Activated CD4-positive, alpha-beta memory T cell treated with anti-CD3 and anti-CD28 coated beads, Interleukin-2, amount 10 ng/mL, durations not matched to agents 7 days and 5 days (primary cell): Measurements from ENCODE around the gene VEZT. TPM values are rescaled to one million over a fixed set of nuclear protein-coding genes. Genes with fewer than 3 reads are reported as not detected.
"Not testable (repeated sequence)": the region's sequence is repeated elsewhere in the genome, so short reads cannot be mapped to it uniquely, and the experiment has no call there.

ENCODE experiments used
- CTCF ChIA-PET: fragments of 350-600 bp; sonication (Branson Sonifier 250); formaldehyde crosslinking; loops from one replicate; lab custom pipeline; 2021; ENCODE audit warnings: antibody characterized with exemption, inconsistent platforms; lab: Charles Lee
- POLR2A ChIA-PET: fragments of 350-600 bp; sonication (Branson Sonifier 250); formaldehyde crosslinking; loops from one replicate; lab custom pipeline; 2021; ENCODE audit warnings: antibody characterized with exemption; lab: Charles Lee
- DNase-seq: peaks from one replicate; pipeline ENCODE4 v3.0.0-alpha.2; 2020
- H3K27ac Mint-ChIP-seq: one replicate; pipeline ENCODE4 v1.8.0; 2021; ENCODE audit warnings: mild to moderate bottlenecking, mixed read lengths
- H3K27me3 Mint-ChIP-seq: one replicate; pipeline ENCODE4 v1.8.0; 2021; ENCODE audit warnings: mixed read lengths
- H3K36me3 Mint-ChIP-seq: one replicate; pipeline ENCODE4 v1.8.0; 2021; ENCODE audit warnings: low read depth, mixed read lengths
- H3K4me1 Mint-ChIP-seq: one replicate; pipeline ENCODE4 v1.8.0; 2021; ENCODE audit warnings: mixed read lengths
- H3K4me3 Mint-ChIP-seq: one replicate; pipeline ENCODE4 v1.8.0; 2021; ENCODE audit warnings: mild to moderate bottlenecking, mixed read lengths
- H3K9me3 Mint-ChIP-seq: one replicate; pipeline ENCODE4 v1.8.0; 2021; ENCODE audit warnings: mixed read lengths
- total RNA-seq, 2 experiments: library from RNA; stranded (reverse); gene quantifications; one replicate each; pipeline ENCODE4 v1.2.3, GENCODE V29; 2021

Gene VEZT
- total RNA-seq, 2 experiments from 2014 or later = 35.7 to 38.4 TPM

DNA sequence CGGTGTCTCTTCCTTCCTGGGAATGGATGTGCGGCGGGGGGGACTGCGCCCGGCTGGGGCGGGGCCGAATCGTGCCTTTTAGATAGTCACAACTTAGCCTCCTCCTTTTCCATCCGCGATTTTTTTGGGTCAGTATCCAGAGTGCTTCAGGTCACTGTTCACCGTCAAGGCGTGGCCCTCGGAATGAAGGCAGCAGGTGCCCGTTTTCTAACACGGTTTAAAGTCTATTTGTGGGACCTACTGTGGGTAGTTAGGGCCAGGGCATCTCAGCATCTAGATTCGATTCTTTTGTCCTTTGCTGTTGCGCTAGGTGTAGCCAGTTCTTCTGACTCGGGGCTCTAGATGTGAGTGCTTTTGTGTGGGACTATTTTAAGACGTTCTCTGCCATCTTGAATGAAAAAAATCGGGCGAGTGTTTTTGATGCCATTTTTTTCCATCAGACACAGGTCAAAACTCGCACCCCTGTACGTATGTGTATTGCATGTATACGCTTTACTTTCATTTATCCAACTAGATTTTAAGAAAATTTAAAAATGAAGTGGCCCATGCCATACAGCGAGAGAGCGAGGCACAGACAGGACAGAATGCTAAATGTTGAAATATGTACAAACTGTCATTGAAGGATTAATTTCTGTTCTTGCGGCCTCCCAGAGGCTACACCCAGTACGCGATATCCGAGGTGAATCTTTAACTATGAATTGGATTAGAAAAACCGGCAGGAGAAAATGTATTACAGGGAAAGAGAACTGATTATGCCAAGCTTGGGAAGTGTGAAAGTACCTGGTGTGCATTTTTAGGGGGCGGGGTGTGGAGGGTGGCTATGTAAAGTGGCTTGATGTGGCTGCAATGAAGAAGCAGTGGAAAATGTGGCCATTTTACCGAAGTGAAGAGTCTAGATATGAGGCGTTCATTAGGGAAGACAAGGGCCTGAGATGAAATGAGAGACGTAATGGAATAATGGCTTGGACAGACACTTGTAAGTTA, 835 bp downstream of the VEZT start:
- H3K9me3 Mint-ChIP-seq = no peaks in the 10 kb centered on the region

DNA sequence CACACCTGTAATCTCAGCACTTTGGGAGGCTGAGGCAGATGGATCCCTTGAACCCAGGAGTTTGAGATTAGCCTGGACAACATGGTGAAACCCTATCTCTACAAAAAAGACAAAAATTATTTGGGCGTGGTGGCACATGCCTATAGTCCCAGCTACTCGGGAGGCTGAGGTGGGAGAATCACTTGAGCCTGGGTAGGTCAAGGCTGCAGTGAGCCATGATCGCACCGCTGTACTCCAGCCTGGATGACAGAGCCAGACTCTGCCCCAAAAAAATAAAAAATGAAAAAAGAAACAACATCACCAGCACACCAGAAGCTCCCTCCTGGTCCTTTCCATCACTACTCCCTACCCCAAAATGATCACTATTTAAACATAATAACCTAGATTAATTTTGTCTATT, 2.6 kb downstream of the VEZT start:
- H3K4me1 Mint-ChIP-seq = peaks cover 24% of the 10 kb centered on the region
- H3K27me3 Mint-ChIP-seq = peaks cover 6% of the 10 kb centered on the region
- DNase-seq = no peak
- no peak overlapping the region for H3K27ac Mint-ChIP-seq
- peaks cover 18% of the 10 kb centered on the region for H3K36me3 Mint-ChIP-seq
- CTCF ChIA-PET = no interaction called here
- POLR2A ChIA-PET = no interaction called here
- H3K9me3 Mint-ChIP-seq = no peaks in the 10 kb centered on the region
- no peak overlapping the region for H3K4me3 Mint-ChIP-seq

More for the DNA sequence above, 835 bp downstream of the VEZT start:
- DNase-seq = peak; percentile 49
- Mint-ChIP-seq H3K27ac (peak overlapping the region; percentile 89), H3K4me3 (peak overlapping the region; percentile 89), H3K4me1 (peaks cover 22% of the 10 kb centered on the region), H3K27me3 (peaks cover 8% of the 10 kb centered on the region), H3K36me3 (peaks cover 7% of the 10 kb centered on the region)
- CTCF ChIA-PET = interaction anchor here (0.7 to 2.2 kb wide), 6 partner anchors 8 to 316 kb away, joined by 3 to 15 read pairs (median 6); partner anchors contain the start of gene NR2C1
- POLR2A ChIA-PET = interaction anchor here (0.7 to 2.0 kb wide), 4 partner anchors 77 to 255 kb away, joined by 3 to 22 read pairs (median 10); partner anchors contain the start of genes METAP2, NDUFA12 and NR2C1

DNA sequence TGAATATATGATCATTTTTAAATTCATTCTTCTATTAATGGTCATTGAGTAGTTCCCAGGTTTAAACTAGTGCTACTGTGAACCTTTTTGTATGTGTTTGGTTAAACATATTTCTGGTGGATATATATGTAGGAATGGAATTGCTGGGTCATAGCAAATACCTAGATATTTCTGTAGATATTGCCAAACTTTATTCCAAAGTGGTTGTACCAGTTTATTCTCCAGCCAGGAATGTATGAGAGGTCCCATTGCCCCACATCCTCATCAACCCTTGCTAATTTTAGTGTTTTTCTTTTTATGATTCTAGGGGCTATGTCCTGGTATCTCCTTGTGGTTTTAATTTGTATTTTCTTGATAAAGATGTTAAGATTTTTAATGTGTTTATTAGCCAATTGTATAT, 3.1 kb downstream of the VEZT start:
- Mint-ChIP-seq H3K36me3 (peaks cover 18% of the 10 kb centered on the region), H3K27me3 (peaks cover 3% of the 10 kb centered on the region), H3K4me3 (no peak overlapping the region), H3K4me1 (peaks cover 24% of the 10 kb centered on the region), H3K27ac (no peak overlapping the region), H3K9me3 (no peaks in the 10 kb centered on the region)
- POLR2A ChIA-PET = no interaction called here
- DNase-seq = no peak
- CTCF ChIA-PET = no interaction called here

- no peaks in the 10 kb centered on the region for H3K27me3 Mint-ChIP-seq
Measured at GRCh38 chr12:95224202-95225170, 6.9 kb downstream of the VEZT start.

DNA sequence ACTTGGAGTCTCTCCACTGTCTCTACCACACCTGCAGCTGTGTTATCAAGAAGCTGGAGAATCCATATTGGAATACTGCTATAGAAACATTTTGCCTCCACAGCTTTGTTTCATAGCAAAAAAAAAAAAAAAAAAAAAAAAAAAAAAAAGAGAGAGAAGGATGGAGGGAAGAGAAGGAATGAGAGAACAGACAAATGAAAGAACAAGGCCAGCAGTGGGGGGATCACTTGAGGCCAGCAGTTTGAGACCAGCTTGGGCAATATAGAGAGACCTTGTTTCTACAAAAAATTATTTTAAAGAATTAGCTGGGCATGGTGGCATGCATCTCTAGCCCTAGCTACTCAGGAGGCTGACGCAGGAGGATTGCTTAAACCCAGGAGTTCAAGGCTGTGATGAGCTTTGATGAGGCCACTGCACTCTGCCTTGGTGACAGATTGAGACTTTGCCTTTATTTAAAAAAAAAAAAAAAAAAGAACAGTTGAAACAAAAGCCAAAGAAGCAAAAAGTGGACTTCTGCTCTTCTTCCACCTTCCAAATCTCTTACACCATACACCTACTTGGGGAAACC, 8.1 kb downstream of the VEZT start:
- no peak overlapping the region for H3K27ac Mint-ChIP-seq
- no peak for DNase-seq
- ChIA-PET CTCF (interaction anchor here (0.6 to 2.3 kb wide), 2 partner anchors 8 to 27 kb away, joined by 4 to 8 read pairs; partner anchors contain the start of genes FGD6 and VEZT), POLR2A (no interaction called here)
- no peaks in the 10 kb centered on the region for H3K9me3 Mint-ChIP-seq
- no peak overlapping the region for H3K4me3 Mint-ChIP-seq
- H3K27me3 Mint-ChIP-seq = no peaks in the 10 kb centered on the region
- H3K36me3 Mint-ChIP-seq = peaks cover 13% of the 10 kb centered on the region
- H3K4me1 Mint-ChIP-seq = peaks cover 5% of the 10 kb centered on the region

More at GRCh38 chr12:95224202-95225170, 6.9 kb downstream of the VEZT start:
- H3K9me3 Mint-ChIP-seq = no peaks in the 10 kb centered on the region
- peaks cover 11% of the 10 kb centered on the region for H3K4me1 Mint-ChIP-seq
- H3K27ac Mint-ChIP-seq = no peak overlapping the region
- POLR2A ChIA-PET = interaction anchor here (1.1 kb wide), 1 partner anchor 17 kb away, joined by 3 read pairs; no protein-coding TSS in a partner anchor
- no peak overlapping the region for H3K4me3 Mint-ChIP-seq
- CTCF ChIA-PET = interaction anchor here (2.3 kb wide), 1 partner anchor 7 kb away, joined by 8 read pairs; the partner anchor contains the start of genes FGD6 and VEZT
- H3K36me3 Mint-ChIP-seq = peaks cover 16% of the 10 kb centered on the region
- DNase-seq = no peak

GRCh38 chr12:95227818-95228356, 10.3 kb downstream of the VEZT start:
- Mint-ChIP-seq H3K4me1 (peaks cover 5% of the 10 kb centered on the region), H3K27me3 (no peaks in the 10 kb centered on the region), H3K36me3 (peaks cover 14% of the 10 kb centered on the region), H3K9me3 (no peaks in the 10 kb centered on the region), H3K27ac (no peak overlapping the region), H3K4me3 (no peak overlapping the region)
- ChIA-PET POLR2A (no interaction called here), CTCF (no interaction called here)
- DNase-seq = no peak

DNA sequence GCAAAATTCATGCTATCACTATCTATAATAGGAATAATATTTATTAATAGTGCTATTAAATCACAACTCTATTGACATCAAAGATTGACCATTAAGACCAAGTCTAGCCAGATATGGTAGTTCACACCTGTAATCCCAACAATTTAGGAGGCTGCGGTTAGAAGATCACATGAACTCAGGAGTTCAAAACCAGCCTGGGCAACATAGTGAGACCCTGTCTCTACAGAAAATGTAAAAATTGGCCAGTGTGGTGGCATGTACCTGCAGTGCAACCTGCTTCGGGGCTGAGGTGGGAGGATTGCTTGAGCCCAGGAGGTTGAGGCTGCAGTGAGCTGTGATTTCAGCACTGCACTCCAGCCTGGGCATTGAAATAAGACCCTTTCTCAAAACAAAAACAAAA, 11.0 kb downstream of the VEZT start:
- H3K9me3 Mint-ChIP-seq = no peaks in the 10 kb centered on the region
- no peaks in the 10 kb centered on the region for H3K27me3 Mint-ChIP-seq
- peaks cover 5% of the 10 kb centered on the region for H3K4me1 Mint-ChIP-seq
- peaks cover 16% of the 10 kb centered on the region for H3K36me3 Mint-ChIP-seq
- CTCF ChIA-PET = interaction anchor here (1.0 kb wide), 1 partner anchor 11 kb away, joined by 4 read pairs; the partner anchor contains the start of genes FGD6 and VEZT
- no peak for DNase-seq
- POLR2A ChIA-PET = no interaction called here
- H3K27ac Mint-ChIP-seq = no peak overlapping the region
- no peak overlapping the region for H3K4me3 Mint-ChIP-seq

DNA sequence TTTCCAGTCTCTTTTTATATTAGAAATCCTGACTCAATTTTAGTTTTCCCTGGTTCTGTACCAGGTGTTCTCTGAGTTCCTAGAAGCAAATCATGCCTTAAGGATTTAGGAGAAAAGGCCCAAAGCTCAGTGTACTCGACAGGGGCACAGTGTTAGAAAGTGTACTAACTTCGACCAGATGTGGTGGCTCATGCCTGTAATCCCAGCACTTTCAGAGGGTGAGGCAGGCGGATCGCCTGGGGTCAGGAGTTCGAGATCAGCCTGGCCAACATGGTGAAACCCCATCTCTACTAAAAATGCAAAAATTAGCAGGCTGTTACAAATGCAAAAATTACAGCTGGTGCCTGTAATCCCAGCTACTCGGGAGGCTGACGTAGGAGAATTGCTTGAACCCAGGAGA, 12.0 kb downstream of the VEZT start:
- H3K27ac Mint-ChIP-seq = no peak overlapping the region
- no peaks in the 10 kb centered on the region for H3K27me3 Mint-ChIP-seq
- DNase-seq = no peak
- H3K36me3 Mint-ChIP-seq = peaks cover 13% of the 10 kb centered on the region
- no peak overlapping the region for H3K4me3 Mint-ChIP-seq
- peaks cover 2% of the 10 kb centered on the region for H3K4me1 Mint-ChIP-seq
- ChIA-PET POLR2A (no interaction called here), CTCF (interaction anchor here (1.0 kb wide), 1 partner anchor 12 kb away, joined by 4 read pairs; the partner anchor contains the start of genes FGD6 and VEZT)
- peaks cover 1% of the 10 kb centered on the region for H3K9me3 Mint-ChIP-seq

- CTCF ChIA-PET = no interaction called here
- POLR2A ChIA-PET = no interaction called here
- Mint-ChIP-seq H3K36me3 (peaks cover 8% of the 10 kb centered on the region), H3K27me3 (no peaks in the 10 kb centered on the region), H3K27ac (no peak overlapping the region), H3K4me1 (peaks cover 2% of the 10 kb centered on the region), H3K4me3 (no peak overlapping the region), H3K9me3 (peaks cover 2% of the 10 kb centered on the region)
- no peak for DNase-seq
Measured at GRCh38 chr12:95230313-95230712, 12.7 kb downstream of the VEZT start.

DNA sequence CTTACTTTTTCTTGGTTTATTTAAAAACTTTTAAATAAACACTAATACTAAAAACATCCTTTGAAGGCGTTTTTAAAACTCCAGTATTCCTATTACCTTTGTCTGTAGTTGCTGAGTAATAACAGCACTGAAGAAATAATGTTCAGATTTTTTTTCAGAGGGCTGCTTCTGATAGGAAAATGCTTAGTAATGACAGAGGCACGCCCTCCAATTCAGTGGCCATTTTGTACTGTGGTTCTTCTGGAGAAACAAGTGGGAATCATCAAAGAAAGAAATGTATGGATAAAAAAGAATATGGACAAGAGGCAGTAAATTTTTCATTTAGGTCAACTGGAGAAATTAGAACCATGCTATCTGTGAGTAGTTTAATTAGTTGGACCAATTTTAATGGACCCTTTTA, 13.6 kb downstream of the VEZT start:
- no peaks in the 10 kb centered on the region for H3K27me3 Mint-ChIP-seq
- POLR2A ChIA-PET = no interaction called here

GRCh38 chr12:95234187-95234586, 16.6 kb downstream of the VEZT start:
- POLR2A ChIA-PET = not testable (repeated sequence)

More for the DNA sequence above, 13.6 kb downstream of the VEZT start:
- no peak for DNase-seq
- H3K4me3 Mint-ChIP-seq = no peak overlapping the region
- CTCF ChIA-PET = no interaction called here
- H3K36me3 Mint-ChIP-seq = peaks cover 11% of the 10 kb centered on the region
- H3K27ac Mint-ChIP-seq = no peak overlapping the region
- H3K4me1 Mint-ChIP-seq = peaks cover 2% of the 10 kb centered on the region
- H3K9me3 Mint-ChIP-seq = peaks cover 2% of the 10 kb centered on the region

DNA sequence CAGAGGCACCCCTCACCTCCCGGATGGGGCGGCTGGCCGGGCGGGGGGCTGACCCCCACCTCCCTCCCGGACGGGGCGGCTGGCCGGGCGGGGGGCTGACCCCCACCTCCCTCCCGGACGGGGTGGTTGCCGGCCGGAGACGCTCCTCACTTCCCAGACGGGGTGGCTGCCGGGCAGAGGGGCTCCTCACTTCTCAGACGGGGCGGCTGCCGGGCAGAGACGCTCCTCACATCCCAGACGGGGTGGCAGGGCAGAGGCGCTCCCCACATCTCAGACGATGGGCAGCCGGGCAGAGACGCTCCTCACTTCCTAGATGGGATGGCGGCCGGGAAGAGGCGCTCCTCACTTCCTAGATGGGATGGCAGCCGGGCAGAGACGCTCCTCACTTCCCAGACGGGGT, 18.0 kb downstream of the VEZT start:
- H3K9me3 Mint-ChIP-seq, POLR2A ChIA-PET, H3K27ac Mint-ChIP-seq, H3K4me1 Mint-ChIP-seq, CTCF ChIA-PET, H3K27me3 Mint-ChIP-seq, H3K4me3 Mint-ChIP-seq, DNase-seq: not testable (repeated sequence)
- H3K36me3 Mint-ChIP-seq = peaks cover 20% of the 10 kb centered on the region

More at GRCh38 chr12:95234187-95234586, 16.6 kb downstream of the VEZT start:
- DNase-seq, H3K4me3 Mint-ChIP-seq, H3K27ac Mint-ChIP-seq, H3K27me3 Mint-ChIP-seq, H3K9me3 Mint-ChIP-seq, H3K4me1 Mint-ChIP-seq: not testable (repeated sequence)
- CTCF ChIA-PET = interaction anchor here (0.7 kb wide), 1 partner anchor 528 kb away, joined by 4 read pairs; no protein-coding TSS in a partner anchor
- H3K36me3 Mint-ChIP-seq = peaks cover 20% of the 10 kb centered on the region
